Testis (tissue), 3 donors: ENCODE measurements around the gene VPS11. TPM values are rescaled to one million over a fixed set of nuclear protein-coding genes. Genes with fewer than 3 reads are reported as not detected.

ENCODE experiments used
- DNase-seq: peaks from one replicate; pipeline ENCODE4 v3.0.0-alpha.2; 2019
- H3K27ac ChIP-seq, 2 donors: fragments of 200-600 bp; sonication (generic); one replicate each; pipeline ENCODE4 v1.5.1; 2019
- H3K27me3 ChIP-seq: fragments of 200-600 bp; sonication (generic); one replicate; pipeline ENCODE4 v1.5.1; 2019
- H3K36me3 ChIP-seq: fragments of 200-600 bp; sonication (generic); one replicate; pipeline ENCODE4 v1.5.1; 2017; ENCODE audit warnings: low read depth; ENCODE audit errors: missing control alignments
- H3K4me1 ChIP-seq: fragments of 200-600 bp; sonication (generic); one replicate; pipeline ENCODE4 v1.5.1; 2019
- H3K4me3 ChIP-seq, 2 donors: fragments of 200-600 bp; sonication (generic); one replicate each; pipeline ENCODE4 v1.5.1; 2017 to 2019
- H3K9me3 ChIP-seq: fragments of 200-600 bp; sonication (generic); one replicate; pipeline ENCODE4 v1.5.1; 2017
- CTCF ChIP-seq, 3 experiments: fragments of 450-650 bp in 2 of 3; fragments of 200-600 bp in 1 of 3; sonication (generic) in 1 of 3; IDR thresholded peaks; one replicate each; pipeline ENCODE4 v1.5.1; 2016 to 2019; ENCODE audit warnings: antibody characterized with exemption in 3 of 3, mild to moderate bottlenecking in 2 of 3, moderate library complexity in 1 of 3
- POLR2A ChIP-seq: fragments of 450-650 bp; IDR thresholded peaks from one replicate; pipeline ENCODE4 v1.6.1; 2017; ENCODE audit warnings: antibody characterized with exemption, mild to moderate bottlenecking, moderate library complexity
- WGBS, 2 donors: methylation state at CpG; one replicate each; pipeline ENCODE4 v1.1.5; 2018; 5-methylcytosine and 5-hydroxymethylcytosine counted together
- intact Hi-C: fragments of 100-400 bp; cut with DNase I; formaldehyde crosslinking; loops from one replicate; pipeline ENCODE4 v1.15.1; 2023; ENCODE audit warnings: low total_unique reads
- polyA plus RNA-seq: library from polyadenylated mRNA; stranded (reverse); fragments of 350-450 nt; fragmentation: Illumina TruSeq; extraction: RNeasy Lipid Tissue Mini Kit (QIAGEN cat#74804); gene quantifications from one replicate; pipeline ENCODE4 v1.2.3, GENCODE V29; 2014; ENCODE audit warnings: low read depth, low replicate concordance; ENCODE audit not compliant: insufficient read depth
- total RNA-seq, 2 donors: library from RNA; depleted of rRNA; stranded (reverse); fragments of >200 nt; gene quantifications; one replicate each; pipeline ENCODE4 v1.2.3, GENCODE V29; 2016

Gene VPS11
- total and polyA plus RNA-seq, 3 donors from 2014 or later: 50.7 to 60.5 (median 56.7) TPM

GRCh38 chr11:119103793-119104192 lies 36.2 kb downstream of the VPS11 start:
- no peaks in the 10 kb centered on the region for H3K36me3 ChIP-seq
- no peak for DNase-seq
- no peak overlapping the region for H3K27ac ChIP-seq
- H3K9me3 ChIP-seq: no peaks in the 10 kb centered on the region
- no peaks in the 10 kb centered on the region for H3K27me3 ChIP-seq
- intact Hi-C loops: no loop called here
- no peak overlapping the region for H3K4me3 ChIP-seq
- peaks cover 39% of the 10 kb centered on the region for H3K4me1 ChIP-seq
- 52 to 64% methylated on average over 4 of the region's 4 CpGs for WGBS, 2 donors
- no peak for TF ChIP-seq CTCF (IDR thresholded peaks at IDR 0.05)
- TF ChIP-seq POLR2A: no peak

- Histone ChIP-seq H3K27ac (peak within 1 kb of the TSS; percentile 33 to 62), H3K36me3 (no peaks in the 10 kb centered on the region), H3K4me1 (peaks cover 26% of the 10 kb centered on the region), H3K4me3 (peak within 1 kb of the TSS; percentile 84 to 89), H3K9me3 (no peaks in the 10 kb centered on the region), H3K27me3 (no peaks in the 10 kb centered on the region)
- intact Hi-C loops: no loop called here
- WGBS, 2 donors: 1% methylated on average over 14 to 39 of the region's 49 CpGs
- DNase-seq: peak; percentile 93
- TF ChIP-seq CTCF (IDR thresholded peaks at IDR 0.05) (no peak), POLR2A (no peak)
Measured at GRCh38 chr11:119106564-119107537, 39.2 kb downstream of the VPS11 start, which contains the start of gene C2CD2L. C2CD2L (plus strand) TSS chr11:119107344; CDS start chr11:119107742, 398 bp downstream.

- no peaks in the 10 kb centered on the region for H3K9me3 ChIP-seq
- 1% methylated on average over 36 of the region's 65 CpGs; no CpG with 5 or more reads in 1 of the 2 donors for WGBS, 2 donors
- intact Hi-C loops: no loop called here
- H3K27ac ChIP-seq: peak overlapping the region; percentile 33 to 53
- H3K36me3 ChIP-seq: no peaks in the 10 kb centered on the region
- no peaks in the 10 kb centered on the region for H3K27me3 ChIP-seq
- H3K4me1 ChIP-seq: peaks cover 25% of the 10 kb centered on the region
- DNase-seq: no peak
- TF ChIP-seq CTCF (IDR thresholded peaks at IDR 0.05): no peak
- no peak for TF ChIP-seq POLR2A
- H3K4me3 ChIP-seq: peak overlapping the region; percentile 84 to 89
Measured at GRCh38 chr11:119107538-119108145, 40.0 kb downstream of the VPS11 start.

GRCh38 chr11:119108146-119108856 lies 40.7 kb downstream of the VPS11 start:
- Histone ChIP-seq H3K4me1 (peaks cover 19% of the 10 kb centered on the region), H3K4me3 (peak overlapping the region; percentile 84 to 89), H3K27me3 (no peaks in the 10 kb centered on the region), H3K36me3 (no peaks in the 10 kb centered on the region), H3K9me3 (no peaks in the 10 kb centered on the region), H3K27ac (no peak overlapping the region)
- intact Hi-C loops: no loop called here
- TF ChIP-seq POLR2A (no peak), CTCF (IDR thresholded peaks at IDR 0.05) (no peak)
- no peak for DNase-seq
- 26 to 27% methylated on average over 7 to 8 of the region's 8 CpGs for WGBS, 2 donors
